GM20000 (cell line): Measurements from ENCODE around the gene ARF3.
A peak's percentile ranks its signal among the peaks of the same experiment; 100 is the strongest.

Source experiments
- DNase-seq: peaks from one replicate; pipeline ENCODE4 v3.0.0; 2012; ENCODE audit warnings: low spot score
- CTCF ChIP-seq: IDR thresholded peaks from 2 replicates; pipeline ENCODE4 v1.5.1; 2012; ENCODE audit warnings: mild to moderate bottlenecking, control low read depth; ENCODE audit errors: extremely low read depth, missing control alignments

ARF3 gene

GRCh38 chr12:48899651-48900050 is 57.6 kb downstream of the ARF3 start:
- no peak for DNase-seq
- TF ChIP-seq CTCF = no peak

- TF ChIP-seq CTCF = no peak
- DNase-seq = no peak
Observed at GRCh38 chr12:48894271-48894670, 63.0 kb downstream of the ARF3 start.

GRCh38 chr12:48890657-48891418 is 66.4 kb downstream of the ARF3 start:
- DNase-seq = peak; percentile 71
- peak; percentile 93 for TF ChIP-seq CTCF

DNA sequence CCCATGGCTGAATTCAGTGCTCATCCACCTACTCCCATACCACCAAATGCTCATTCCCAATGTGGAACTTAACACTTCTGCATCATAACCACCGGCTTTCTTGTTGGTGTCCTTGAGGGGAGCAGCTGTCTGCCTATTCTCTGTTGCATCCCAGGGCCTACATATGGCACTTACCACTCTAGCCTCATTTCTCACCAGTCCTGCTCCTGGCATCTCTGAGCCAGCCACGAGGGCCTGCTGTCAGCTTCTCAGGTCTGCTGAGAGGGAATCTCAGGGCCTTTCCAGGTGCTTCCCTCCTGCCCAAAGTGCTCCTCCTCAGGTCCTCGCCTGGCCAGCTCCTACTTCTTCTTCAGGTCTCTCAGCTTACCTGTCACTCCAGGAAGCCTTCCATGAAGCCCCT is 67.6 kb downstream of the ARF3 start:
- no peak for DNase-seq
- TF ChIP-seq CTCF = no peak
